T-helper 2 cell treated with Interferon-gamma antibody and Interleukin-4, amounts not matched to agents 5 μg/mL and 100 μg/mL, for 36 hours (primary cell): ENCODE results near the gene CAPRIN2.

Experiments used
- DNase-seq: peaks from one replicate; pipeline ENCODE4 v3.0.0; 2021; ENCODE audit warnings: low spot score
- H3K27ac Mint-ChIP-seq: one replicate; pipeline ENCODE4 v1.8.0; 2021; ENCODE audit warnings: mild to moderate bottlenecking, mixed read lengths
- H3K27me3 Mint-ChIP-seq: one replicate; pipeline ENCODE4 v1.8.0; 2021; ENCODE audit warnings: low read depth, mixed read lengths
- H3K36me3 Mint-ChIP-seq: one replicate; pipeline ENCODE4 v1.8.0; 2021; ENCODE audit warnings: low read depth, mixed read lengths
- H3K4me1 Mint-ChIP-seq: one replicate; pipeline ENCODE4 v1.8.0; 2021; ENCODE audit warnings: low read depth, mixed read lengths
- H3K4me3 Mint-ChIP-seq: one replicate; pipeline ENCODE4 v1.8.0; 2022; ENCODE audit warnings: mild to moderate bottlenecking, moderate library complexity, mixed read lengths
- H3K9me3 Mint-ChIP-seq: one replicate; pipeline ENCODE4 v1.8.0; 2021; ENCODE audit warnings: mixed read lengths

CAPRIN2 gene

GRCh38 chr12:30687265-30687986, 67.3 kb downstream of the CAPRIN2 start:
- Mint-ChIP-seq H3K4me3 (no peak overlapping the region), H3K36me3 (peaks cover 15% of the 10 kb centered on the region), H3K27ac (no peak overlapping the region), H3K27me3 (no peaks in the 10 kb centered on the region), H3K9me3 (no peaks in the 10 kb centered on the region), H3K4me1 (peaks cover 9% of the 10 kb centered on the region)
- DNase-seq, result no peak

GRCh38 chr12:30679241-30679640, 75.5 kb downstream of the CAPRIN2 start:
- Mint-ChIP-seq H3K27ac (no peak overlapping the region), H3K27me3 (no peaks in the 10 kb centered on the region), H3K4me3 (no peak overlapping the region), H3K36me3 (peaks cover 50% of the 10 kb centered on the region), H3K4me1 (no peaks in the 10 kb centered on the region), H3K9me3 (no peaks in the 10 kb centered on the region)
- DNase-seq, result no peak

GRCh38 chr12:30678221-30678620, 76.5 kb downstream of the CAPRIN2 start:
- Mint-ChIP-seq H3K27me3 (no peaks in the 10 kb centered on the region), H3K9me3 (no peaks in the 10 kb centered on the region), H3K27ac (no peak overlapping the region), H3K4me3 (no peak overlapping the region), H3K36me3 (peaks cover 49% of the 10 kb centered on the region), H3K4me1 (no peaks in the 10 kb centered on the region)
- DNase-seq, result no peak

- DNase-seq, result no peak
- Mint-ChIP-seq H3K4me3 (no peak overlapping the region), H3K36me3 (peaks cover 26% of the 10 kb centered on the region), H3K4me1 (no peaks in the 10 kb centered on the region), H3K9me3 (no peaks in the 10 kb centered on the region), H3K27ac (no peak overlapping the region), H3K27me3 (no peaks in the 10 kb centered on the region)
These were observed 93.5 kb downstream of the CAPRIN2 start for GRCh38 chr12:30661210-30661609.
